Dedifferentiated amniotic fluid mesenchymal stem cell (primary cell): Measurements from ENCODE around the gene TBC1D22A.

ENCODE experiments used
- DNase-seq: peaks from one replicate; pipeline ENCODE4 v3.0.0-alpha.2; 2016; ENCODE audit errors: extremely low spot score

Gene TBC1D22A

GRCh38 chr22:46957521-46957920, 195.1 kb downstream of the TBC1D22A start:
- DNase-seq, result no peak

- no peak for DNase-seq
Measured at GRCh38 chr22:46958191-46958590, 195.7 kb downstream of the TBC1D22A start.

GRCh38 chr22:46958658-46959057, 196.2 kb downstream of the TBC1D22A start:
- DNase-seq, result no peak

GRCh38 chr22:46959369-46959768, 196.9 kb downstream of the TBC1D22A start:
- DNase-seq, result no peak

- no peak for DNase-seq
Measured at GRCh38 chr22:46961591-46962295, 199.3 kb downstream of the TBC1D22A start.

- DNase-seq, result no peak
Measured at GRCh38 chr22:46962406-46962805, 200.0 kb downstream of the TBC1D22A start.

- DNase-seq, result no peak
Measured at GRCh38 chr22:46963672-46964545, 201.5 kb downstream of the TBC1D22A start.

- no peak for DNase-seq
Measured at GRCh38 chr22:46964773-46965550, 202.5 kb downstream of the TBC1D22A start.

- DNase-seq, result no peak
Measured at GRCh38 chr22:46965555-46966494, 203.4 kb downstream of the TBC1D22A start.

GRCh38 chr22:46966495-46966845, 204.0 kb downstream of the TBC1D22A start:
- DNase-seq, result no peak

- no peak for DNase-seq
Measured at GRCh38 chr22:46966846-46967245, 204.4 kb downstream of the TBC1D22A start.

GRCh38 chr22:46967445-46968358, 205.3 kb downstream of the TBC1D22A start:
- no peak for DNase-seq

- DNase-seq, result no peak
Measured at GRCh38 chr22:46968359-46968740, 205.9 kb downstream of the TBC1D22A start.

- DNase-seq, result no peak
Measured at GRCh38 chr22:46968848-46969247, 206.4 kb downstream of the TBC1D22A start.

- no peak for DNase-seq
Measured at GRCh38 chr22:46969491-46969890, 207.0 kb downstream of the TBC1D22A start.

GRCh38 chr22:46969961-46970360, 207.5 kb downstream of the TBC1D22A start:
- DNase-seq, result no peak

- DNase-seq, result no peak
Measured at GRCh38 chr22:46970411-46971098, 208.1 kb downstream of the TBC1D22A start.

GRCh38 chr22:46971099-46971763, 208.8 kb downstream of the TBC1D22A start:
- no peak for DNase-seq

GRCh38 chr22:46971764-46972125, 209.3 kb downstream of the TBC1D22A start:
- DNase-seq, result no peak
